Neural progenitor cell (in vitro differentiated cells): ENCODE results near the gene OGFOD2. TPM values are rescaled to one million over a fixed set of nuclear protein-coding genes. Genes with fewer than 3 reads are reported as not detected.

Experiments
- DNase-seq: peaks from one replicate; pipeline ENCODE4 v3.0.0-alpha.2; 2016; ENCODE audit warnings: low spot score
- H2AFZ ChIP-seq: fragments of 200-600 bp; sonication (generic); replicated peaks from 2 replicates; pipeline ENCODE4 v1.6.1; 2016; ENCODE audit warnings: antibody characterized with exemption
- H3F3A ChIP-seq: fragments of 200-600 bp; sonication (generic); 2 replicates; pipeline ENCODE4 v1.6.1; 2016; ENCODE audit warnings: antibody characterized with exemption, low read depth
- H3K27ac ChIP-seq: fragments of 200-600 bp; sonication (generic); 2 replicates; pipeline ENCODE4 v1.5.1; 2016; ENCODE audit warnings: mild to moderate bottlenecking
- H3K27me3 ChIP-seq: fragments of 200-600 bp; sonication (generic); 2 replicates; pipeline ENCODE4 v1.6.1; 2016; ENCODE audit warnings: mild to moderate bottlenecking, moderate library complexity
- H3K36me3 ChIP-seq: fragments of 200-600 bp; sonication (generic); 2 replicates; pipeline ENCODE4 v1.5.1; 2016
- H3K4me1 ChIP-seq: fragments of 200-600 bp; sonication (generic); 2 replicates; pipeline ENCODE4 v1.6.1; 2016; ENCODE audit warnings: mixed run types
- H3K4me2 ChIP-seq: fragments of 200-600 bp; sonication (generic); 2 replicates; pipeline ENCODE4 v1.6.1; 2016
- H3K4me3 ChIP-seq: fragments of 200-600 bp; sonication (generic); 2 replicates; pipeline ENCODE4 v1.5.1; 2016
- H3K79me2 ChIP-seq: fragments of 200-600 bp; sonication (generic); 2 replicates; pipeline ENCODE4 v1.6.1; 2016; ENCODE audit warnings: low read depth
- H3K9ac ChIP-seq: fragments of 200-600 bp; sonication (generic); 2 replicates; pipeline ENCODE4 v1.6.1; 2016
- H3K9me3 ChIP-seq: fragments of 200-600 bp; sonication (generic); 2 replicates; pipeline ENCODE4 v1.5.1; 2016; ENCODE audit warnings: low read depth
- H4K20me1 ChIP-seq: fragments of 200-600 bp; sonication (generic); 2 replicates; pipeline ENCODE4 v1.6.1; 2016; ENCODE audit warnings: low read depth
- H3K27ac Mint-ChIP-seq: 3 replicates; pipeline ENCODE4 v1.8.0; 2021; ENCODE audit warnings: mixed read lengths
- H3K27me3 Mint-ChIP-seq: 2 replicates; pipeline ENCODE4 v1.8.0; 2022; ENCODE audit warnings: low read depth, mild to moderate bottlenecking, inconsistent platforms, moderate library complexity, mixed read lengths; ENCODE audit not compliant: insufficient read depth
- H3K36me3 Mint-ChIP-seq: 3 replicates; pipeline ENCODE4 v1.8.0; 2021; ENCODE audit warnings: mixed read lengths
- H3K4me1 Mint-ChIP-seq: 3 replicates; pipeline ENCODE4 v1.8.0; 2021; ENCODE audit warnings: mixed read lengths
- H3K4me3 Mint-ChIP-seq: 3 replicates; pipeline ENCODE4 v1.8.0; 2021; ENCODE audit warnings: mild to moderate bottlenecking, moderate library complexity, mixed read lengths
- H3K9me3 Mint-ChIP-seq: 3 replicates; pipeline ENCODE4 v1.8.0; 2020; ENCODE audit warnings: mixed read lengths
- CTCF ChIP-seq: fragments of 200-600 bp; sonication (generic); IDR thresholded peaks from 2 replicates; pipeline ENCODE4 v1.5.1; 2017; ENCODE audit warnings: antibody characterized with exemption, mild to moderate bottlenecking
- EZH2 ChIP-seq: fragments of 200-600 bp; sonication (generic); IDR thresholded peaks from 2 replicates; pipeline ENCODE4 v1.6.1; 2017; ENCODE audit warnings: antibody characterized with exemption, mild to moderate bottlenecking, moderate library complexity
- EZH2phosphoT487 ChIP-seq: fragments of 200-600 bp; sonication (generic); IDR thresholded peaks from 2 replicates; pipeline ENCODE4 v1.6.1; 2017; ENCODE audit warnings: antibody characterized with exemption
- total RNA-seq: library from RNA; depleted of rRNA; stranded (reverse); fragments of >200 nt; gene quantifications from 2 replicates; pipeline ENCODE4 v1.2.3, GENCODE V29; 2015; ENCODE audit warnings: low replicate concordance

The OGFOD2 gene
- total RNA-seq, 1 donor from 2014 or later: 9.9 TPM

GRCh38 chr12:123017753-123018152, 42.7 kb downstream of the OGFOD2 start:
- H3K9me3 Mint-ChIP-seq: no peaks in the 10 kb centered on the region
- Histone ChIP-seq H3K9me3 (no peaks in the 10 kb centered on the region), H3K4me2 (no peak overlapping the region), H3K27me3 (no peaks in the 10 kb centered on the region), H3K27ac (no peak overlapping the region), H4K20me1 (no peaks in the 10 kb centered on the region), H3F3A (no peaks in the 10 kb centered on the region), H3K9ac (no peak overlapping the region), H3K4me1 (no peaks in the 10 kb centered on the region), H3K4me3 (no peak overlapping the region), H2AFZ (no peak overlapping the region), H3K36me3 (no peaks in the 10 kb centered on the region), H3K79me2 (no peaks in the 10 kb centered on the region)
- H3K27me3 Mint-ChIP-seq: peaks cover 2% of the 10 kb centered on the region
- DNase-seq: no peak
- TF ChIP-seq CTCF (no peak), EZH2phosphoT487 (no peak), EZH2 (no peak)
- no peaks in the 10 kb centered on the region for H3K4me1 Mint-ChIP-seq
- no peak overlapping the region for H3K27ac Mint-ChIP-seq
- H3K4me3 Mint-ChIP-seq: no peak overlapping the region
- no peaks in the 10 kb centered on the region for H3K36me3 Mint-ChIP-seq

- no peak for DNase-seq
- Histone ChIP-seq H2AFZ (no peak overlapping the region), H3K9me3 (no peaks in the 10 kb centered on the region), H3K4me3 (no peak overlapping the region), H3K27ac (no peak overlapping the region), H3K9ac (no peak overlapping the region), H3K27me3 (no peaks in the 10 kb centered on the region), H3K79me2 (no peaks in the 10 kb centered on the region), H3K4me2 (no peak overlapping the region), H4K20me1 (no peaks in the 10 kb centered on the region), H3F3A (no peaks in the 10 kb centered on the region), H3K4me1 (no peaks in the 10 kb centered on the region), H3K36me3 (no peaks in the 10 kb centered on the region)
- TF ChIP-seq EZH2phosphoT487 (no peak), EZH2 (no peak), CTCF (no peak)
- H3K9me3 Mint-ChIP-seq: no peaks in the 10 kb centered on the region
- H3K4me3 Mint-ChIP-seq: no peak overlapping the region
- H3K36me3 Mint-ChIP-seq: no peaks in the 10 kb centered on the region
- H3K27ac Mint-ChIP-seq: peak overlapping the region; percentile 16
- H3K27me3 Mint-ChIP-seq: peaks cover 2% of the 10 kb centered on the region
- no peaks in the 10 kb centered on the region for H3K4me1 Mint-ChIP-seq
Measured at GRCh38 chr12:123019841-123020138, 44.7 kb downstream of the OGFOD2 start.

- no peak for DNase-seq
- Mint-ChIP-seq H3K36me3 (no peaks in the 10 kb centered on the region), H3K9me3 (no peaks in the 10 kb centered on the region), H3K4me3 (no peak overlapping the region), H3K4me1 (no peaks in the 10 kb centered on the region), H3K27me3 (peaks cover 2% of the 10 kb centered on the region), H3K27ac (peak overlapping the region; percentile 50)
- Histone ChIP-seq H3K27me3 (no peaks in the 10 kb centered on the region), H3K9ac (no peak overlapping the region), H3K36me3 (no peaks in the 10 kb centered on the region), H3K4me2 (no peak overlapping the region), H3K9me3 (no peaks in the 10 kb centered on the region), H4K20me1 (no peaks in the 10 kb centered on the region), H3K79me2 (no peaks in the 10 kb centered on the region), H2AFZ (no peak overlapping the region), H3F3A (no peaks in the 10 kb centered on the region), H3K4me1 (no peaks in the 10 kb centered on the region), H3K27ac (no peak overlapping the region), H3K4me3 (no peak overlapping the region)
- TF ChIP-seq EZH2phosphoT487: no peak
- no peak for TF ChIP-seq CTCF
- no peak for TF ChIP-seq EZH2
Measured at GRCh38 chr12:123021688-123022604, 46.9 kb downstream of the OGFOD2 start.
